Measurements from ENCODE around the gene SPRED3.

DNA sequence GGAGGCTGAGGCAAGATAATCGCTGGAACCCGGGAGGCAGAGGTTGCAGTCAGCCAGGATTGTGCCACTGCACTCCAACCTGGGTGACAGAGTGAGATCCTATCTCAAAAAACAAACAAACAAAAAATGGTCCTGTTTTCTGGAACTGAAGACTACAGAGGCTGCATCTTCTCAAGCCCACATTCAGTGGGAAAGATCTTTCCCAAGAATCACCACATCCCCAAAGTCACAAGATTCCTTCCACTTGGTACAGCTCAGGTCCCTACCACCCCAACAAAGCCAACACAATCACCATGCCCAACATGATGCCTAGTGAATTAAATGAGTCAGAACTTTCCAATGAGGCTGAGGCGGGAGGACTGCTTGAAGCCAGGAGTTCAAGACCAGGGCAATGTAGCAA is 37.6 kb upstream of the SPRED3 start:
- TF ChIP-seq, protein P1, sequence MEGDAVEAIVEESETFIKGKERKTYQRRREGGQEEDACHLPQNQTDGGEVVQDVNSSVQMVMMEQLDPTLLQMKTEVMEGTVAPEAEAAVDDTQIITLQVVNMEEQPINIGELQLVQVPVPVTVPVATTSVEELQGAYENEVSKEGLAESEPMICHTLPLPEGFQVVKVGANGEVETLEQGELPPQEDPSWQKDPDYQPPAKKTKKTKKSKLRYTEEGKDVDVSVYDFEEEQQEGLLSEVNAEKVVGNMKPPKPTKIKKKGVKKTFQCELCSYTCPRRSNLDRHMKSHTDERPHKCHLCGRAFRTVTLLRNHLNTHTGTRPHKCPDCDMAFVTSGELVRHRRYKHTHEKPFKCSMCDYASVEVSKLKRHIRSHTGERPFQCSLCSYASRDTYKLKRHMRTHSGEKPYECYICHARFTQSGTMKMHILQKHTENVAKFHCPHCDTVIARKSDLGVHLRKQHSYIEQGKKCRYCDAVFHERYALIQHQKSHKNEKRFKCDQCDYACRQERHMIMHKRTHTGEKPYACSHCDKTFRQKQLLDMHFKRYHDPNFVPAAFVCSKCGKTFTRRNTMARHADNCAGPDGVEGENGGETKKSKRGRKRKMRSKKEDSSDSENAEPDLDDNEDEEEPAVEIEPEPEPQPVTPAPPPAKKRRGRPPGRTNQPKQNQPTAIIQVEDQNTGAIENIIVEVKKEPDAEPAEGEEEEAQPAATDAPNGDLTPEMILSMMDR (IDR thresholded peaks at IDR 0.05), result no peak
- no peak for TF ChIP-seq POLR2A (IDR thresholded peaks at IDR 0.05)
- TF ChIP-seq EP300 (IDR thresholded peaks at IDR 0.05), result no peak

Data from gastroesophageal sphincter (tissue), 3 donors.